SK-N-SH (cell line): ENCODE results near the gene CBR4.

Source experiments
- CTCF ChIP-seq: fragments of 200-600 bp; sonication (generic); IDR thresholded peaks from 2 replicates; pipeline ENCODE4 v1.6.1; 2017; ENCODE audit warnings: antibody characterized with exemption, mild to moderate bottlenecking, moderate library complexity
- ELF1 ChIP-seq: IDR thresholded peaks from 2 replicates; pipeline ENCODE4 v1.4.0; 2012
- EZH2phosphoT487 ChIP-seq: fragments of 200-600 bp; sonication (generic); IDR thresholded peaks from 2 replicates; pipeline ENCODE4 v1.6.1; 2017; ENCODE audit warnings: low read depth, mixed run types, mild to moderate bottlenecking, antibody characterized with exemption, moderate library complexity, borderline replicate concordance
- MXI1 ChIP-seq: IDR thresholded peaks from 2 replicates; pipeline ENCODE4 v1.6.1; 2012; ENCODE audit warnings: mild to moderate bottlenecking, low read depth, low read length, improper control_type of control experiment
- RCOR1 ChIP-seq: fragments of 150-350 bp; IDR thresholded peaks from 2 replicates; pipeline ENCODE4 v1.6.1; 2017; ENCODE audit warnings: antibody characterized with exemption, low read length
- SIN3A ChIP-seq: IDR thresholded peaks from 2 replicates; pipeline ENCODE4 v1.6.1; 2012; ENCODE audit warnings: low read depth, mild to moderate bottlenecking, low read length, moderate library complexity, borderline replicate concordance
- TF ChIP-seq, protein P1 (sequence below): IDR thresholded peaks from 2 replicates; pipeline ENCODE4 v1.4.0; 2012; ENCODE audit warnings: low read depth, borderline replicate concordance
- TF ChIP-seq, protein P2 (sequence below): IDR thresholded peaks from 2 replicates; pipeline ENCODE4 v1.4.0; 2012; ENCODE audit warnings: low read depth

DNA sequence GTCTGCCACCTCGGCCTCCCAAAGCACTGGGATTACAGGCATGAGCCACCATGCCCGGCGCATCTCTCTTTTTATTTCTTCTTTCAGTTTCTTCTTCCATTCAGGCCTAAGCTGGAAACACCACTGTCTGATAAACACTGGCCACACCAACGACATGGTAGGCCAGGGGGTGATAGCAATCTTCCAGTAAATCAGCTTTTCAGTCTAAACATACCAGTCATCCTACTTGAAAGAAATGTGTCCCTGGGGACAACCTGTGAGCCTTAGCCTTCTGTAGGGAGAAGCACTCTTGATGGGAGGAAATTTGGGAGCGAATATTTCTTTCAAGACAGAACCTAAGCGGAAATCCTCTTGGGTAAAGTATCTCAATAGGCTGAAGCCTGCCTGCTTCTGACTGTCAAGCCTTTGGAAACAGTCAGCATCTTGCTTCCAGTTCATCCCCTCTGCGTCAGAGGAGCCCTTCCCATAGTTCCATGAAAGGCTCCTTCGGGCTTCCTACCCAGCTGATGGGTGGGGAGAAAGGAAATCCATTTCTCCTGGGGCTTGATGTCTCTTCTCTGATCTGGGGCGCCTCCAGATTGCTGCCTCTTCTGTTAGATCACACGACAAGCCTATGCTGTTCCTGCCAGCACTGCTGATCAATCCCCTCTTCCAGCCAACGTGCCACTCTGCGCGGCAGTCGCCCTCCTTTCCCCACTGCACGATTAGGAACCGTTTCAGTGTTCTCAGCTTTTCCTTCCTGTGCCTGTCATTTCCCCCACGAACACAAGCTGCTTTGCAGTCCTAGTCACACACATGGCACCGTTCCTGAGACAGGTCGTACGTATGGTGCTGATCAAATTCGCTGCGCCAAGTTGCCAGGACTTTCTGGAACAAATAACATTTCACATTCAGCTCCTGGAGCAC is 49.5 kb upstream of the CBR4 start:
- TF ChIP-seq ELF1 (no peak), RCOR1 (no peak), CTCF (no peak), EZH2phosphoT487 (no peak), SIN3A (no peak), MXI1 (no peak)
- TF ChIP-seq, protein P1, sequence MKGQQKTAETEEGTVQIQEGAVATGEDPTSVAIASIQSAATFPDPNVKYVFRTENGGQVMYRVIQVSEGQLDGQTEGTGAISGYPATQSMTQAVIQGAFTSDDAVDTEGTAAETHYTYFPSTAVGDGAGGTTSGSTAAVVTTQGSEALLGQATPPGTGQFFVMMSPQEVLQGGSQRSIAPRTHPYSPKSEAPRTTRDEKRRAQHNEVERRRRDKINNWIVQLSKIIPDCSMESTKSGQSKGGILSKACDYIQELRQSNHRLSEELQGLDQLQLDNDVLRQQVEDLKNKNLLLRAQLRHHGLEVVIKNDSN = no peak
- TF ChIP-seq, protein P2, sequence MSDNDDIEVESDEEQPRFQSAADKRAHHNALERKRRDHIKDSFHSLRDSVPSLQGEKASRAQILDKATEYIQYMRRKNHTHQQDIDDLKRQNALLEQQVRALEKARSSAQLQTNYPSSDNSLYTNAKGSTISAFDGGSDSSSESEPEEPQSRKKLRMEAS = no peak
